Stimulated activated CD4-positive, alpha-beta T cell treated with anti-CD3 and anti-CD28 coated beads, TNF-alpha, amount 100 ng/mL, for 4 hours (primary cell): ENCODE data around the gene HPX.

Experiments
- DNase-seq, 3 experiments: peaks; one replicate each; pipeline ENCODE4 v3.0.0-alpha.2; 2020; ENCODE audit warnings: low read depth in 3 of 3

HPX gene

GRCh38 chr11:6459099-6459450 is 18.3 kb upstream of the HPX start:
- no peak for DNase-seq

- no peak for DNase-seq
Observed at GRCh38 chr11:6458352-6459098, 17.7 kb upstream of the HPX start.

GRCh38 chr11:6457581-6458320 is 17.0 kb upstream of the HPX start:
- no peak for DNase-seq

GRCh38 chr11:6456361-6457073 is 15.7 kb upstream of the HPX start:
- DNase-seq: no peak

GRCh38 chr11:6455070-6455469 is 14.3 kb upstream of the HPX start:
- no peak for DNase-seq

GRCh38 chr11:6453152-6453551 is 12.4 kb upstream of the HPX start:
- no peak for DNase-seq

- DNase-seq: no peak
Observed at GRCh38 chr11:6452219-6452618, 11.4 kb upstream of the HPX start.

- DNase-seq: no peak
Observed at GRCh38 chr11:6448574-6448973, 7.8 kb upstream of the HPX start.

GRCh38 chr11:6443269-6444003 is 2.6 kb upstream of the HPX start:
- DNase-seq: peak; percentile 23 to 31 (median 27)

GRCh38 chr11:6442441-6442840 is 1.7 kb upstream of the HPX start:
- DNase-seq: no peak

GRCh38 chr11:6438979-6439571 is 1.7 kb downstream of the HPX start:
- DNase-seq: peak in 1 of 3 experiments; percentile 9

GRCh38 chr11:6437993-6438392 is 2.8 kb downstream of the HPX start:
- no peak for DNase-seq

GRCh38 chr11:6437423-6437822 is 3.4 kb downstream of the HPX start:
- DNase-seq: no peak

- no peak for DNase-seq
Observed at GRCh38 chr11:6433998-6434660, 6.7 kb downstream of the HPX start.

GRCh38 chr11:6431861-6432260 is 8.9 kb downstream of the HPX start:
- no peak for DNase-seq

- DNase-seq: no peak
Observed at GRCh38 chr11:6427516-6427915, 13.3 kb downstream of the HPX start.

- DNase-seq: no peak
Observed at GRCh38 chr11:6420677-6421076, 20.1 kb downstream of the HPX start.

GRCh38 chr11:6419009-6419631 is 21.7 kb downstream of the HPX start, which contains the start of gene APBB1:
Gene APBB1, minus strand, starts transcription at chr11:6419094. Its CDS starts 7,747 bp downstream, at chr11:6411347.
- DNase-seq: peak; percentile 54 to 67 (median 60)

- no peak for DNase-seq
Observed at GRCh38 chr11:6418557-6419008, 22.2 kb downstream of the HPX start.

- DNase-seq: no peak
Observed at GRCh38 chr11:6417907-6418556, 22.8 kb downstream of the HPX start.
